ENCODE results near the gene ANKRA2.

ANKRA2 gene

DNA sequence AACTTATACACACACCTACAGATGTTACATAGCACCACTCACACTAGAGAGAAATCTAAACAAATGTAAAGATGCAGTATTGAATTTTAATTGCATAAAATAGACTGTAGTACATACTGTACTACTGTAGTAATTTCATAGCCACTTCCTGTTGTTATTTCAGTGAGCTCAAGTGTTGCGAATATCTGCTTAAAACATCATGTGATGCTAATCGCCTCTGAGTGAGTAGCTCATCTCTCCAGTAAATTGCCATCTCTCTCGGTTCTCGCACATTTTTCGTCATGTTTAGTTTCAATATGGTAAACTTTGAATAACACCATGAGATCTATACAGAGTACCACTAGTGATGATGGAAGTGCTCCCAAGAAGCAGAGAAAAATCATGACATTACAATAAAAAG, 38.6 kb upstream of the ANKRA2 start:
- TF ChIP-seq, protein P1, sequence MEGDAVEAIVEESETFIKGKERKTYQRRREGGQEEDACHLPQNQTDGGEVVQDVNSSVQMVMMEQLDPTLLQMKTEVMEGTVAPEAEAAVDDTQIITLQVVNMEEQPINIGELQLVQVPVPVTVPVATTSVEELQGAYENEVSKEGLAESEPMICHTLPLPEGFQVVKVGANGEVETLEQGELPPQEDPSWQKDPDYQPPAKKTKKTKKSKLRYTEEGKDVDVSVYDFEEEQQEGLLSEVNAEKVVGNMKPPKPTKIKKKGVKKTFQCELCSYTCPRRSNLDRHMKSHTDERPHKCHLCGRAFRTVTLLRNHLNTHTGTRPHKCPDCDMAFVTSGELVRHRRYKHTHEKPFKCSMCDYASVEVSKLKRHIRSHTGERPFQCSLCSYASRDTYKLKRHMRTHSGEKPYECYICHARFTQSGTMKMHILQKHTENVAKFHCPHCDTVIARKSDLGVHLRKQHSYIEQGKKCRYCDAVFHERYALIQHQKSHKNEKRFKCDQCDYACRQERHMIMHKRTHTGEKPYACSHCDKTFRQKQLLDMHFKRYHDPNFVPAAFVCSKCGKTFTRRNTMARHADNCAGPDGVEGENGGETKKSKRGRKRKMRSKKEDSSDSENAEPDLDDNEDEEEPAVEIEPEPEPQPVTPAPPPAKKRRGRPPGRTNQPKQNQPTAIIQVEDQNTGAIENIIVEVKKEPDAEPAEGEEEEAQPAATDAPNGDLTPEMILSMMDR (IDR thresholded peaks at IDR 0.05; ENCODE audit: extremely low read depth, missing control alignments): no peak

DNA sequence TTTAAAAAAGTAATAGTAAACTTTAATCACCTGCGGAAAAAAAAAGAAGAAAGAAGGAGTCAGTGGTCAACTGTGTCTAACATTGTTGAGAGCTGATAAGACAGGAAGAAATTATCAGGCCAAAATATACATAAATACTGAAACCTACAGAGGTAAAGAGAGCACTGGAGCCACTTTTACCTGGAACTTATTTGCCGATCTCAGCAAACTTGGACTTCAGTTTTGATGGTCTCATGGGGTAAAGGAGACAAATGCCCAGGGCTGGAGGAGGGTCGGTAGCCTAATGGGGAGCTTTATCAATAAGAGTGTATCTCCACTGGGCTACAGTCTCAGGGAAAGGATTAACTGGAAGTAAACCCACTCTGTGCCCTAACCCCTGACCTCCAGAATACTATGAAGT, 33.9 kb upstream of the ANKRA2 start:
- no peak for DNase-seq (ENCODE audit: low spot score)
- TF ChIP-seq, protein P1 (IDR thresholded peaks at IDR 0.05; ENCODE audit: extremely low read depth, missing control alignments): no peak

More for the DNA sequence above, 38.6 kb upstream of the ANKRA2 start:
- DNase-seq (ENCODE audit: low spot score): no peak

DNA sequence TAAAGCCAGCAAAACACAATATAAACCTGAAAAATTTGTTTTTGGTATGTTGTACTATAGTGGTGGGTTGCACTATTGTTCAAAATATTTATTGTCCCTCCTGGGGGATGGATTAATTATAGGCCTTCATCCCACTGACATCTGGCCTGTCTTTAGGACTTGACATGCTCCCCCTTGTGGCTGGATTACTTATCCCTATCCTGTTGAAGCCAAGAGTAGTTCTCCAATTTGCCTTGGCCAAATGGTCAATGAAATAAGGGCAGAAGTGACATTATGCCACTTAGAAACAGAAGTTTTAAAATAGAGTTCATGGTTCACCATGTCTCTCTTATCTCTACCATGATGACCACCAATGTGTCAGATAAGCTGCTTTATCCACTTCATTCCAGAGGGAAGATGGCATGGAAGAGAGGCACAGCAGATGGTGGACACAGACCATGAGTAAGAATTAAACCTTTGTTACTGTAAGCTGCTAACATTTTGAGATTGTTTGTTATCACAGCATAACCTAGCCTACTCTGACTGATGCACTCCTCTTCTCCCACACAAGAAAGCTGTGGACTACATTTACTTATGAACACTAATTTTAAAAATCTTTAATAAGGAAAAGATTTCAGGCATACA, 31.4 kb upstream of the ANKRA2 start:
- no peak for DNase-seq (ENCODE audit: low spot score)
- TF ChIP-seq, protein P1 (IDR thresholded peaks at IDR 0.05; ENCODE audit: extremely low read depth, missing control alignments): peak; percentile 28

DNA sequence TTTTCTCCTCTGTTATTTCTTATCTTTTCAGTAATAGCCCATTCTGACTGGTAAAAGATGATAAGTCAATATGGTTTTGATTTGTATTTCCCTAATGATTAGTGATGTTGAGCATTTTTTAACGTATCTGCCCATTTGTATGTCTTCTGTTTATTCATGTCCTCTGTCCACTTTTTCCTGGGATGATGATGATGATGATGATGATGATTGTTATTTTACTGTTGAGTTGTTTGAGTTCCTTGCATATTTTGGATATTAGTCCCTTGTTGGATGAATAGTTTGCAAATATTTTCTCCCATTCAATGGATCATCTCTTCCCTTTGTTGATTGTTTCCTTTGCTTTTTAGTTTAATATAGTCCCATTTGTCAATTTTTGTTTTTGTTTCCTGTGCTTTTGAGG, 27.1 kb upstream of the ANKRA2 start:
- no peak for DNase-seq (ENCODE audit: low spot score)
- TF ChIP-seq, protein P1 (IDR thresholded peaks at IDR 0.05; ENCODE audit: extremely low read depth, missing control alignments): no peak

DNA sequence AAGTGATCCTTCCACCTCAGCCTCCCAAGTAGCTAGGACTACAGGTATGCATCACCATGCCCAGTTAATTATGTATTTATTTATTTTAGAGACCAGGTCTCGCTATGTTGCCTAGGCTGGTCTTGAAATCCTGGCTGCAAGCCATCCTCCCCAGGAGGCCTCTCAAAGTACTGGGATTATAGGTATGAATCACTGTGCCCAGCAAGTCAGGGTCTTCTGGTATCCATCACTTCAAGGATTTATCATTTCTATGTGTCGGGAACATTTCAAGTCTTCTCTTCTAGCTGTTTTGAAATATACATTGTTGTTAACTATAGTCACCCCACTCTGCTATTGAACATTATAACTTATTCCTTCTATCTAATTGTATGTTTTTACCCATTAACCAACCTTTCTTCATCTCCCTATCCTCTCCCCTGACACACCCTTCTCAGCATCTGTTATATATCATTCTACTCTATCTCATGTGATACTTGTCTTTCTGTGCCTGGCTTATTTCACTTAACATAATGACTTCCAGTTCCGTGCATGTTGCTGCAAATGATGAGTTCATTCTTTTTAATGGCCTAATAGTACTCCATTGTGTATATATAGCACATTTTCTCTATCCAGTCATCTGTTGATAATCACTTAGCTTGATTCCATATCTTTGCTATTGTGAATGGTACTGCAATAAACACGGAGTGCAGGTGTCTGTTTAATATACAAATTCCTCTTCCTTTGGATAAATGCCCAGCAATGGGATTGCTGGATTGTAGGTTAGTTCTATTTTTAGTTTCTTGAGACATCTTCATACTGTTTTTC, 26.5 kb upstream of the ANKRA2 start:
- DNase-seq (ENCODE audit: low spot score): no peak
- TF ChIP-seq, protein P1 (IDR thresholded peaks at IDR 0.05; ENCODE audit: extremely low read depth, missing control alignments): no peak

DNA sequence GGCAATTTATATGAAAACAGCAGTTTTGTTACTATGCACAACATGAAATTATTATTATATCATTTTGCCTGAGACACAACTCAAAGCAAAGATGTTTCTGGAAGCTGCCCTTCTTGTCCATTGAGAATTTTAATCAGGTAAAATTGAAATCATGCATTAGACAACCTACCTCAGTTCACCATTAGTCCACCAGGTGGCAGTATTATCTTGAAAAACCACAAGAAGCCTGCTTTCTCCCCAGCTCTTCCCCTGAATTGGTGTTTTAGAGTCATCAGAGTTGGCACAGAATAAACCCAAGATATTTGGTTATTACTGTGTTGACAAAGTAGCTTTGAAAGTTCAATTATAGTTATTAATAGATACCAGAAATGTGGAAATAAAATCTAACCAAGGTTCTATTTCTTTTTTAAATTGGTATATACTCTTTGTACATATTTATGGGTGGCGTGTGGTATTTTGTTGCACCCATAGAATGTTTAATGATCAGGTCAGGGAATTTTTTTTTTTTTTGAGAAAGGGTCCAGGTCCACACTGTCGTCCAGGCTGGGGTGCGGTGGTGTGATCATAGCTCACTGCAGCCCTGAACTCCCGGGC, 25.8 kb upstream of the ANKRA2 start:
- TF ChIP-seq, protein P1 (IDR thresholded peaks at IDR 0.05; ENCODE audit: extremely low read depth, missing control alignments): peak; percentile 36
- DNase-seq (ENCODE audit: low spot score): peak; percentile 55

DNA sequence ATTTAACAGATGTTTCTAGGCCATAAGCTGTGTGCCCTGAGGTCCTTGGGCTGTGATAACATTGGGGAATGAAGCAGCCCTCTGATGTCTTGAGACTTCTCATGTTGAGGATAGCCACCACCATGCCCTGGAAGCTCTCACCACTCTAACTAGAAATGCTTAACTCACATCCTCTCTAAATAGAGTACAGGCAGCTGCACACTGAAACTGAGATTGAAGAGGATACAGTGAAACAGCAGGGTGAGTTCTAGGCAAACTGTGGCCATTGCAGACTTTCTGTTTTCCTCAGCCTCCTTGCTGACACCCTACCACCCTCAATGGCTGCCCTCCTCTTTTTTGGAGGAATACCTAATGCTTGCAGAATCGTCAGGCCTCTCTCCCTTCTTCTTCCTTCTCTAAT, 22.5 kb upstream of the ANKRA2 start:
- TF ChIP-seq, protein P1 (IDR thresholded peaks at IDR 0.05; ENCODE audit: extremely low read depth, missing control alignments): no peak
- peak; percentile 15 for DNase-seq (ENCODE audit: low spot score)

Data from GM20000 (cell line).